HL-60 (cell line): ENCODE data around the gene GNG11.

Experiments used
- DNase-seq, 2 experiments: peaks; one replicate each; pipeline ENCODE4 v3.0.0-alpha.2; 2010 to 2020; ENCODE audit warnings: low read depth in 1 of 2, low spot score in 1 of 2
- H3K27ac ChIP-seq: fragments of 250-450 bp; sonication (Bioruptor Pico); replicated peaks from 2 replicates; pipeline ENCODE4 v1.5.1; 2020; ENCODE audit warnings: mild to moderate bottlenecking, moderate library complexity
- H3K27me3 ChIP-seq: fragments of 250-450 bp; sonication (Bioruptor Pico); 2 replicates; pipeline ENCODE4 v1.5.1; 2021; ENCODE audit warnings: mild to moderate bottlenecking, moderate library complexity; ENCODE audit not compliant: insufficient read depth, poor library complexity, severe bottlenecking
- H3K4me3 ChIP-seq: replicated peaks from 2 replicates; pipeline ENCODE4 v1.5.1; 2011; ENCODE audit warnings: mild to moderate bottlenecking, control low read depth, low read length; ENCODE audit not compliant: insufficient read depth
- GABPA ChIP-seq: IDR thresholded peaks from 2 replicates; pipeline ENCODE4 v1.6.1; 2012; ENCODE audit warnings: low read depth
- POLR2AphosphoS5 ChIP-seq: IDR thresholded peaks from 2 replicates; pipeline ENCODE4 v1.6.1; 2012; ENCODE audit warnings: low read depth
- REST ChIP-seq: IDR thresholded peaks from 2 replicates; pipeline ENCODE4 v1.6.1; 2012; ENCODE audit warnings: low read depth; ENCODE audit not compliant: insufficient replicate concordance
- SPI1 ChIP-seq: IDR thresholded peaks from 2 replicates; pipeline ENCODE4 v1.6.1; 2012; ENCODE audit warnings: low read depth, mild to moderate bottlenecking, borderline replicate concordance
- TF ChIP-seq, protein P1 (sequence below): IDR thresholded peaks from one replicate; pipeline ENCODE4 v1.5.1; 2011; ENCODE audit warnings: low read length, control low read depth, inconsistent platforms; ENCODE audit not compliant: insufficient read depth

The GNG11 gene

GRCh38 chr7:93933156-93933555 is 11.6 kb downstream of the GNG11 start:
- Histone ChIP-seq H3K4me3 (no peak overlapping the region), H3K27me3 (no peaks in the 10 kb centered on the region), H3K27ac (no peak overlapping the region)
- TF ChIP-seq, protein P1, sequence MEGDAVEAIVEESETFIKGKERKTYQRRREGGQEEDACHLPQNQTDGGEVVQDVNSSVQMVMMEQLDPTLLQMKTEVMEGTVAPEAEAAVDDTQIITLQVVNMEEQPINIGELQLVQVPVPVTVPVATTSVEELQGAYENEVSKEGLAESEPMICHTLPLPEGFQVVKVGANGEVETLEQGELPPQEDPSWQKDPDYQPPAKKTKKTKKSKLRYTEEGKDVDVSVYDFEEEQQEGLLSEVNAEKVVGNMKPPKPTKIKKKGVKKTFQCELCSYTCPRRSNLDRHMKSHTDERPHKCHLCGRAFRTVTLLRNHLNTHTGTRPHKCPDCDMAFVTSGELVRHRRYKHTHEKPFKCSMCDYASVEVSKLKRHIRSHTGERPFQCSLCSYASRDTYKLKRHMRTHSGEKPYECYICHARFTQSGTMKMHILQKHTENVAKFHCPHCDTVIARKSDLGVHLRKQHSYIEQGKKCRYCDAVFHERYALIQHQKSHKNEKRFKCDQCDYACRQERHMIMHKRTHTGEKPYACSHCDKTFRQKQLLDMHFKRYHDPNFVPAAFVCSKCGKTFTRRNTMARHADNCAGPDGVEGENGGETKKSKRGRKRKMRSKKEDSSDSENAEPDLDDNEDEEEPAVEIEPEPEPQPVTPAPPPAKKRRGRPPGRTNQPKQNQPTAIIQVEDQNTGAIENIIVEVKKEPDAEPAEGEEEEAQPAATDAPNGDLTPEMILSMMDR = no peak
- TF ChIP-seq POLR2AphosphoS5 = no peak
- no peak for DNase-seq

GRCh38 chr7:93935102-93935501 is 13.6 kb downstream of the GNG11 start:
- Histone ChIP-seq H3K4me3 (no peak overlapping the region), H3K27me3 (no peaks in the 10 kb centered on the region), H3K27ac (no peak overlapping the region)
- DNase-seq = no peak
- TF ChIP-seq SPI1 (no peak), GABPA (no peak), REST (no peak), POLR2AphosphoS5 (no peak)
- TF ChIP-seq, protein P1 = no peak

GRCh38 chr7:93937818-93938217 is 16.3 kb downstream of the GNG11 start:
- H3K4me3 ChIP-seq = no peak overlapping the region
- no peak overlapping the region for H3K27ac ChIP-seq
- no peaks in the 10 kb centered on the region for H3K27me3 ChIP-seq
- TF ChIP-seq REST (no peak), POLR2AphosphoS5 (no peak), GABPA (no peak), SPI1 (no peak)
- TF ChIP-seq, protein P1 = no peak
- DNase-seq = no peak

DNA sequence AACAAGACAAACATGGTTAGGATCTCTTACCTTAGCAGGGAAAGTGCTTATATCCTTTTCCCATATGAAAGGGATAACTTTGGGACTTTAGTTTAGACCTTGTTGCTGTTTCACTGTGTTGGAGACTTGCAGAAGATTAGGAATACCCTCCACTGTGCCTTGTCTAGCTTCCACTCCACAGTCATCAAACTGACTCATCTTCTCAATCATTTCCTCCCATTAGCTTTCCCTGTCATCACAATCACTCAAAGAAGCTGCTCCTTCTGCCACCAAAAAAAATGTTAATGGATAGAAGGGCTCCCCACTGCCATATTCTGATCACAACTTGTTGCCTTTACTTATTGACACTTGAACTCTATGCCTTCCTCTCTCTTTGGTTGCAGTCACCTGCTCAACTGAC is 16.8 kb downstream of the GNG11 start:
- TF ChIP-seq GABPA (no peak), REST (no peak), SPI1 (no peak), POLR2AphosphoS5 (no peak)
- TF ChIP-seq, protein P1 = no peak
- Histone ChIP-seq H3K4me3 (no peak overlapping the region), H3K27me3 (no peaks in the 10 kb centered on the region), H3K27ac (no peak overlapping the region)
- DNase-seq = no peak
